ENCODE measurements around the gene ZBTB21. TPM values are rescaled to one million over a fixed set of nuclear protein-coding genes. Genes with fewer than 3 reads are reported as not detected.

Gene ZBTB21
- total RNA-seq, 1 experiment from 2014 or later = 18.1 TPM

- no peak for TF ChIP-seq CTCF (conservative IDR thresholded peaks at IDR 0.05)
- no peak overlapping the region for H2BK5ac ChIP-seq (ENCODE audit: insufficient read length, low read length)
- no peak for DNase-seq
- H3K23ac ChIP-seq (ENCODE audit: insufficient read length, low read depth, low read length) = no peak overlapping the region
- H3K27me3 Mint-ChIP-seq (ENCODE audit: low read depth) = peaks cover 21% of the 10 kb centered on the region
- H4K91ac ChIP-seq (ENCODE audit: insufficient read length, low read depth, low read length) = no peak overlapping the region
- H3K9ac ChIP-seq (ENCODE audit: extremely low read depth, insufficient read length, low read length) = no peak overlapping the region
- no peaks in the 10 kb centered on the region for H3K9me3 ChIP-seq (ENCODE audit: control insufficient read depth, low read depth, low read length)
- WGBS (ENCODE audit: extremely low coverage, insufficient read length, low lambda C conversion rate) = no CpG with 5 or more reads among the region's 9 CpGs
- no peaks in the 10 kb centered on the region for H3K27me3 ChIP-seq (ENCODE audit: insufficient read depth, low read length)
- peaks cover 0 to 4% (median 0%) of the 10 kb centered on the region in 3 experiments; a peak in 3 of 7 replicates for H3K36me3 Mint-ChIP-seq (ENCODE audit: insufficient read depth in 1 of 3, low read depth in 3 of 3)
- no peaks in the 10 kb centered on the region for H3K23me2 ChIP-seq (ENCODE audit: insufficient read length, low read depth, low read length, poor library complexity, severe bottlenecking)
- H2AK5ac ChIP-seq (ENCODE audit: insufficient read length, low read length) = no peak overlapping the region
- no peak overlapping the region for H3K4me2 ChIP-seq (ENCODE audit: insufficient read depth, insufficient read length, low read length)
- H3K79me2 ChIP-seq (ENCODE audit: insufficient read depth, low read length) = no peaks in the 10 kb centered on the region
- H2BK120ac ChIP-seq (ENCODE audit: low read depth, low read length, poor library complexity, severe bottlenecking) = no peak overlapping the region
- no peak overlapping the region for H2BK20ac ChIP-seq (ENCODE audit: low read depth, low read length, poor library complexity, severe bottlenecking)
- H3K4me1 Mint-ChIP-seq = peaks cover 41 to 54% of the 10 kb centered on the region in 2 experiments
- no peak overlapping the region for H2BK12ac ChIP-seq (ENCODE audit: insufficient read length, low read depth, low read length)
- no peak overlapping the region for H3K27ac Mint-ChIP-seq
- no peak overlapping the region for H3K27ac ChIP-seq (ENCODE audit: insufficient read length, low read depth, low read length)
- H4K5ac ChIP-seq (ENCODE audit: insufficient read length, low read depth, low read length) = no peak overlapping the region
- H3K79me1 ChIP-seq (ENCODE audit: insufficient read depth, low read depth, low read length, poor library complexity, severe bottlenecking) = no peaks in the 10 kb centered on the region
- no peaks in the 10 kb centered on the region for H4K20me1 ChIP-seq (ENCODE audit: control insufficient read depth, insufficient read depth, insufficient read length)
- no peak overlapping the region for H3K4ac ChIP-seq (ENCODE audit: low read depth, low read length)
- no peak overlapping the region for H3T11ph ChIP-seq (ENCODE audit: low read length)
- H2BK15ac ChIP-seq (ENCODE audit: low read depth, low read length) = no peak overlapping the region
- H3K56ac ChIP-seq (ENCODE audit: insufficient read length, low read depth, low read length) = no peak overlapping the region
- H3K4me1 ChIP-seq (ENCODE audit: insufficient read depth, low read length) = peaks cover 3% of the 10 kb centered on the region; the same call in 1 of the 2 replicates
- no peak overlapping the region for H2AFZ ChIP-seq (ENCODE audit: low read length)
- no peaks in the 10 kb centered on the region; a peak in 1 of 5 replicates for H3K9me3 Mint-ChIP-seq
- H3K18ac ChIP-seq (ENCODE audit: insufficient read length, low read depth, low read length) = no peak overlapping the region
- H3K14ac ChIP-seq (ENCODE audit: insufficient read depth, low read length) = no peak overlapping the region
- H4K8ac ChIP-seq (replicated peaks; ENCODE audit: insufficient read length, low read depth, low read length) = no peak overlapping the region
- H3K4me3 Mint-ChIP-seq = no peak overlapping the region
Measured at GRCh38 chr21:42059141-42059540, 49.0 kb upstream of the ZBTB21 start.
